ENCODE measurements around the gene SIGLEC8. TPM values are rescaled to one million over a fixed set of nuclear protein-coding genes. Genes with fewer than 3 reads are reported as not detected.

Gene SIGLEC8
- total RNA-seq, 3 donors from 2014 or later, result 0.46 to 2.0 (median 1.5) TPM

DNA sequence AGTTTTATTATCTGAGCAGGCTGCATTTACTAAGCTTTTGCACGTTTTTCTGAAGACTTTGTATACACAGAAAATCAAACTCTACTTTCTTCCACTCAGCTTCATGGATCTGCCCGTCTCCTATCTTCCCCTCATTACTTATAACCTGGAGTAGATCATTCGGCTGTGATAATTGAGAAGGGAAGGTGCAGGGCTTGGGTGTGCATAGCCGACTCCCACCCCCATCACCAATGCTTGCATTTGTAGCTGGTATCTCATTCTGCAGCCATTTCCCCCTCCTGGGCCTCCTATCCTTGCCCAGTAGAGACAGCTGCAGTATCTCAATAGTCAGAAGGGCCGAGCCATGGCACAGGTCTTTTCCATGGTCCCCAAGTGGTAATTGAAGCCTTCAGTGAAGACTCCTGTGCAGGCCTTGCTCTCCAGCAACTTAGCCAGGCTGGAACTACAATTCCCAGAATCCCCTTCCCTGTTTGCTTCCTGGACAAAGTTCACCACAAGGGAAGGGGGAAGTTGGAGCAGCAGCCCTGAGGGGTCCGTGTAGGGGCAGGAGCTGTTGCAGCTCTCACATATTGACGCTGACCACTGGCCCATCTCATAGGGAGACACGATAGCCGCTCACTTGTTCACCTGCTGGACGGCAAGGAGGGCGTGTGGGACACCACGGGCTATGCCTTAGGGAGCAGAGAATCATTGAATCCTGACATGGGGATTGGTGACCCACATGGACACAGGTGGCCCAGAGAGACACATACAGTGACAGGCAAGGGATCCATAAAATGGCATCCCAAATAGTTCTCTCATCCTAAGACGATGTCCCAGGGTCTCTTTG lies 2.1 kb upstream of the SIGLEC8 start:
- Histone ChIP-seq H3K36me3 (ENCODE audit: low read depth) (no peaks in the 10 kb centered on the region), H3K4me1 (ENCODE audit: low read depth) (no peaks in the 10 kb centered on the region), H3K9me3 (no peaks in the 10 kb centered on the region), H3K4me3 (no peak overlapping the region)
- TF ChIP-seq CTCF (IDR thresholded peaks at IDR 0.05), result no peak
- no peak for ATAC-seq
- no peak for DNase-seq
- intact Hi-C loops (cut with DNase I, micrococcal nuclease), result no loop called here

GRCh38 chr19:51458899-51459505 lies 748 bp upstream of the SIGLEC8 start:
- DNase-seq (no peak), ATAC-seq (no peak)
- TF ChIP-seq CTCF (IDR thresholded peaks at IDR 0.05), result no peak
- intact Hi-C loops (cut with DNase I, micrococcal nuclease), result no loop called here
- Histone ChIP-seq H3K4me1 (ENCODE audit: low read depth) (no peaks in the 10 kb centered on the region), H3K36me3 (ENCODE audit: low read depth) (no peaks in the 10 kb centered on the region), H3K9me3 (no peaks in the 10 kb centered on the region), H3K4me3 (no peak overlapping the region)

DNA sequence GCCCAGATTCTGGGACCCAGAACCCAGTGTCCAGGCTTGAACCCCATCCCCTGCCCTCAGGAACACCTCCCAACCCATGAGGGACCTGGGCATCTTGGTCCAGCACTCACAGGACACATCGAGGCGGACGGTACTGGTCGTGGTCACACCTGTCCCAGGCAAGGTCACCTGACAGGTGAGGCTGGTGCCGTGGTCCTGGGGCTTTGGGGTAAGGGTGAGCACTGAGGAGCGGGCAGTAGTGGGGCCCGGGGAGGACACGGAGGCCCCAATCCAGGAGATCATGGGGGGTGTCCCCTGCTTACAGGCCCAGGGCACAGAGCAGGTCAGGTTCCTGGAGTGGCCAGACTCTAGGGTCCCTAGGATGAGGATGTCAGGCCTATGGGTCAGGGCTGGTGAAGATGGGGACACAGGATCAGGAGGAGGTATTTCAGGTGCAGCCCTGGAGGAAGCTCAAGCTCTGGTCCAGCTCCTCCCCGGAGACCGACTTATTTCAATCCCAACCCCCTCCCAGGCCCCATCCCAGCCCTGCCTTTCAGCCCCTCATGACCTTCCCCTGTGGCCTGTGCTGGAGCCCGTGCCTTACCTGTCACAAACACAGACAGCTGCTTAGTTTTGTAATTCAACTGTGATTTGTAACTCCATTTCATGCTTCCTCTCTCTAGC lies 772 bp downstream of the SIGLEC8 start:
- Histone ChIP-seq H3K4me3 (no peak overlapping the region), H3K36me3 (ENCODE audit: low read depth) (no peaks in the 10 kb centered on the region), H3K4me1 (ENCODE audit: low read depth) (no peaks in the 10 kb centered on the region), H3K9me3 (no peaks in the 10 kb centered on the region)
- intact Hi-C loops (cut with DNase I, micrococcal nuclease), result no loop called here
- DNase-seq (no peak), ATAC-seq (no peak)
- no peak for TF ChIP-seq CTCF (IDR thresholded peaks at IDR 0.05)

- Histone ChIP-seq H3K4me3 (no peak overlapping the region), H3K4me1 (ENCODE audit: low read depth) (no peaks in the 10 kb centered on the region), H3K9me3 (no peaks in the 10 kb centered on the region), H3K36me3 (ENCODE audit: low read depth) (no peaks in the 10 kb centered on the region)
- DNase-seq (no peak), ATAC-seq (no peak)
- no peak for TF ChIP-seq CTCF (IDR thresholded peaks at IDR 0.05)
- intact Hi-C loops (cut with DNase I, micrococcal nuclease), result no loop called here
Measured at GRCh38 chr19:51456541-51457290, 1.5 kb downstream of the SIGLEC8 start.

- ATAC-seq, result no peak
Measured at GRCh38 chr19:51450730-51451307, 7.4 kb downstream of the SIGLEC8 start.

More at GRCh38 chr19:51450730-51451307, 7.4 kb downstream of the SIGLEC8 start:
- DNase-seq, result no peak
- intact Hi-C loops (cut with DNase I, micrococcal nuclease), result no loop called here
- H3K4me1 ChIP-seq (ENCODE audit: low read depth), result no peaks in the 10 kb centered on the region
- no peaks in the 10 kb centered on the region for H3K9me3 ChIP-seq
- no peaks in the 10 kb centered on the region for H3K36me3 ChIP-seq (ENCODE audit: low read depth)
- TF ChIP-seq CTCF (IDR thresholded peaks at IDR 0.05), result no peak
- H3K4me3 ChIP-seq, result no peak overlapping the region
